Measurements from ENCODE around the gene HIVEP3.

GRCh38 chr1:41677620-41678019 is 241.1 kb downstream of the HIVEP3 start:
- TF ChIP-seq CTCF (IDR thresholded peaks at IDR 0.05; ENCODE audit: insufficient read depth, low read depth, low read length) (no peak), EZH2 (IDR thresholded peaks at IDR 0.05; ENCODE audit: insufficient read depth, low read length) (no peak)

Measured in astrocyte (in vitro differentiated cells and primary cell).